HEK293 (cell line): Measurements from ENCODE around the gene SUPT5H.

Experiments used
- ATF2 ChIP-seq: fragments of 450-650 bp; formaldehyde crosslinking; IDR thresholded peaks from 2 replicates; pipeline ENCODE4 v1.5.1; 2016; ENCODE audit warnings: missing biosample characterization, missing genetic modification characterization, low read depth
- CTCF ChIP-seq: fragments of 450-650 bp; formaldehyde crosslinking; IDR thresholded peaks from 2 replicates; pipeline ENCODE4 v1.5.1; 2016; ENCODE audit warnings: missing biosample characterization, missing genetic modification characterization
- GLI4 ChIP-seq: fragments of 450-650 bp; formaldehyde crosslinking; IDR thresholded peaks from 2 replicates; pipeline ENCODE4 v1.5.1; 2016; ENCODE audit warnings: missing biosample characterization, missing genetic modification characterization
- PBX3 ChIP-seq: sonication (generic); formaldehyde crosslinking; IDR thresholded peaks from 2 replicates; pipeline ENCODE4 v1.8.1; 2022; ENCODE audit warnings: mild to moderate bottlenecking, moderate library complexity, missing genetic modification reagents
- ZBTB11 ChIP-seq: fragments of 450-650 bp; formaldehyde crosslinking; conservative IDR thresholded peaks from 2 replicates; pipeline ENCODE4 v1.5.1; 2016; ENCODE audit warnings: low read depth, missing biosample characterization, missing genetic modification characterization
- ZBTB8A ChIP-seq: fragments of 450-650 bp; formaldehyde crosslinking; IDR thresholded peaks from 2 replicates; pipeline ENCODE4 v1.5.1; 2016; ENCODE audit warnings: missing biosample characterization, missing genetic modification characterization
- ZFHX2 ChIP-seq: fragments of 450-650 bp; formaldehyde crosslinking; conservative IDR thresholded peaks from 2 replicates; pipeline ENCODE4 v1.5.1; 2016; ENCODE audit warnings: missing biosample characterization, missing genetic modification characterization
- ZNF248 ChIP-seq: fragments of 450-650 bp; formaldehyde crosslinking; IDR thresholded peaks from 2 replicates; pipeline ENCODE4 v1.5.1; 2017; ENCODE audit warnings: missing biosample characterization, missing genetic modification characterization
- ZNF274 ChIP-seq, 2 experiments: fragments of 200-500 bp in 1 of 2; fragments of 450-650 bp in 1 of 2; sonication (Bioruptor generic) in 1 of 2; formaldehyde crosslinking in 1 of 2; IDR thresholded peaks; 2 replicates each; pipeline versions ENCODE4 v1.5.1 to v1.6.1; 2014 to 2016; ENCODE audit warnings: borderline replicate concordance in 1 of 2, inconsistent platforms in 1 of 2, low read length in 1 of 2, missing biosample characterization in 1 of 2, missing genetic modification characterization in 1 of 2
- ZNF416 ChIP-seq: fragments of 450-650 bp; formaldehyde crosslinking; IDR thresholded peaks from 2 replicates; pipeline ENCODE4 v1.5.1; 2016; ENCODE audit warnings: missing biosample characterization, missing genetic modification characterization
- ZNF433 ChIP-seq: fragments of 450-650 bp; formaldehyde crosslinking; IDR thresholded peaks from 2 replicates; pipeline ENCODE4 v1.5.1; 2016; ENCODE audit warnings: missing biosample characterization, missing genetic modification characterization, low read depth
- ZNF558 ChIP-seq: fragments of 450-650 bp; formaldehyde crosslinking; IDR thresholded peaks from 2 replicates; pipeline ENCODE4 v1.5.1; 2016; ENCODE audit warnings: missing biosample characterization, missing genetic modification characterization
- ZNF561 ChIP-seq: fragments of 450-650 bp; IDR thresholded peaks from 2 replicates; pipeline ENCODE4 v1.5.1; 2018; ENCODE audit warnings: missing biosample characterization, missing genetic modification characterization, borderline replicate concordance
- ZNF707 ChIP-seq: fragments of 450-650 bp; formaldehyde crosslinking; IDR thresholded peaks from 2 replicates; pipeline ENCODE4 v1.5.1; 2016; ENCODE audit warnings: missing biosample characterization, missing genetic modification characterization

GRCh38 chr19:39481676-39482075 lies 36.3 kb downstream of the SUPT5H start:
- TF ChIP-seq ZNF416 (tag by site-specific recombination) = no peak
- no peak for TF ChIP-seq CTCF (tag by site-specific recombination)
- no peak for TF ChIP-seq ZNF707 (tag by site-specific recombination)
- no peak for TF ChIP-seq ZNF558 (tag by site-specific recombination)
- TF ChIP-seq ZNF561 (tag by site-specific recombination) = no peak
- no peak for TF ChIP-seq ZBTB8A (tag by site-specific recombination)
- TF ChIP-seq GLI4 (tag by site-specific recombination) = no peak
- TF ChIP-seq ZFHX2 (tag by site-specific recombination) = no peak
- no peak for TF ChIP-seq ZBTB11 (tag by site-specific recombination)
- TF ChIP-seq ZNF248 = no peak
- no peak for TF ChIP-seq ATF2
- TF ChIP-seq ZNF433 (tag by site-specific recombination) = no peak
- no peak for TF ChIP-seq ZNF274 (IDR thresholded peaks at IDR 0.05; ENCODE audit: low read length)
- no peak for TF ChIP-seq ZNF274 (tag by site-specific recombination; IDR thresholded peaks at IDR 0.05; ENCODE audit: borderline replicate concordance)
- TF ChIP-seq PBX3 (CRISPR knock-in tag) = no peak
